Measurements from ENCODE around the gene SGTA. TPM values are rescaled to one million over a fixed set of nuclear protein-coding genes. Genes with fewer than 3 reads are reported as not detected.

Gene SGTA
- total and polyA plus RNA-seq, 2 of the 4 experiments (the other 2 are of a cell fraction) = 17.4 to 72.9 TPM

DNA sequence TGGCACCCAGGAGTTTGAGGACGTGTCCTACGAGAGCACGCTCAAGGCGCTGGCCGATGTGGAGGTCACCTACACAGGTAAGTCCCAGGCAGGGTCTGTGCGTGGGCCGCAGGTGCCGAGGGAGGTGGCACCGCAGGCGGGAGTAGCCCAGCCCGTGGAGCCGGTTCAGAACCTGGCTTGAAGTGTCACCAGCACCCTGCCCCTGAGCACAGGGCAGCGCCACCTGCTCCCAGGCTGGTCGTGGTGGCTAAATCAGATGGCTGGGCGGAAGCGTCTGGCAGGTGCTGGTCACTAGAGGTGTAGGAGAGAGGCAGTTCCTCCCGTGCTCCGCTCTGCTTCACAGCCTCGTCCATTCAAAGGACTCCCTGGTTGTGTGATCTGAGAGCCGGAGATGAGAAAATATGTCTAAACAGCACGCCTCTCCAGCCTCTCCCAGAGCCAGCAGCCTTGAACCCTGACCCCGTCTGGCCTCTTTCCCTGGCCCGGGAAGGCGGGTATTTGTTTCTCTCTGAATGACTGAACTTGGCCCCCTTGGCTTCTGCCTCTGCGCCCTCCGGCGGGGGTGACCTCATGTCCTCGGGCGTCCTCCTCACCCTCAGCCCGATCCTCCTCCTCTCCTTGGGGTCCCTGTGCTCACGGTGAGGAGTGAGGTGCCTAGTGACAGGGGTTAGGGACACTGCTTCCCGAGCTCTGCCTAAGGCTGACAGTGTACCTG is 7.6 kb upstream of the SGTA start:
- Histone ChIP-seq H3K27me3 (ENCODE audit: control insufficient read depth, insufficient read depth, low read length) (no peaks in the 10 kb centered on the region), H3K56ac (ENCODE audit: extremely low read depth, insufficient read depth, low read length) (no peak overlapping the region), H3K4me2 (ENCODE audit: low read depth, low read length) (no peak overlapping the region), H4K20me1 (ENCODE audit: insufficient read depth, low read length) (peaks cover 6% of the 10 kb centered on the region), H2AK5ac (ENCODE audit: low read depth, low read length) (no peak overlapping the region), H3K9ac (ENCODE audit: low read depth, low read length) (no peak overlapping the region), H2BK20ac (ENCODE audit: low read depth, low read length) (no peak overlapping the region), H3K9me3 (ENCODE audit: control insufficient read depth, insufficient read depth, low read length) (no peaks in the 10 kb centered on the region), H2BK5ac (ENCODE audit: low read depth, low read length, poor library complexity, severe bottlenecking) (no peak overlapping the region), H3K4ac (ENCODE audit: low read depth, low read length) (no peak overlapping the region), H3K36me3 (ENCODE audit: control insufficient read depth, insufficient read depth, low read length) (peaks cover 30% of the 10 kb centered on the region), H2AK9ac (replicated peaks; ENCODE audit: low read depth, low read length, poor library complexity) (no peak overlapping the region), H4K8ac (ENCODE audit: low read depth in 2 of 2, low read length in 2 of 2) (no peak overlapping the region), H3K4me3 (ENCODE audit: insufficient read depth, low read depth, low read length) (no peak overlapping the region), H2BK15ac (ENCODE audit: low read depth, low read length) (no peak overlapping the region), H3K18ac (ENCODE audit: low read depth, low read length) (no peak overlapping the region), H4K5ac (ENCODE audit: low read depth, low read length) (no peak overlapping the region), H2AFZ (replicated peaks; ENCODE audit: low read length, poor library complexity) (no peak overlapping the region), H3K14ac (replicated peaks; ENCODE audit: low read depth, low read length) (no peak overlapping the region), H3K9me1 (ENCODE audit: insufficient read depth, low read length) (no peaks in the 10 kb centered on the region; the same call in 1 of the 2 replicates), H3K4me1 (ENCODE audit: control insufficient read depth, insufficient read depth, low read length) (no peaks in the 10 kb centered on the region), H3K27ac (ENCODE audit: insufficient read depth, low read length) (no peak overlapping the region), H4K91ac (ENCODE audit: insufficient read depth, low read depth, low read length) (no peak overlapping the region), H3K23ac (ENCODE audit: low read depth, low read length) (no peak overlapping the region), H2BK120ac (ENCODE audit: low read depth, low read length) (no peak overlapping the region), H3K79me1 (ENCODE audit: low read depth in 1 of 2, low read length in 2 of 2) (peaks cover 16 to 52% of the 10 kb centered on the region in 2 experiments)
- ATAC-seq (ENCODE audit: low read depth) (no peak), DNase-seq (no peak)
- intact Hi-C loops (cut with micrococcal nuclease) (no loop called here), in situ Hi-C loops (cut with MboI; ENCODE audit: low sequenced_read_pairs) (no loop called here), dilution Hi-C loops (cut with HindIII; ENCODE audit: low sequenced_read_pairs, unreplicated experiment) (no loop called here)
- ChIA-PET CTCF (no interaction called here), POLR2A (ENCODE audit: unreplicated experiment) (no interaction called here)
- no TSS peak for BruUV-seq (replicated peaks)
- 97% methylated on average over 12 of the region's 32 CpGs; no CpG with 5 or more reads in 1 of the 2 experiments for WGBS, 2 experiments (ENCODE audit: extremely low coverage in 2 of 2, insufficient read length in 1 of 2)
- TF ChIP-seq MXI1 (IDR thresholded peaks at IDR 0.05; ENCODE audit: borderline replicate concordance, low read depth, low read length) (no peak), RFX5 (IDR thresholded peaks at IDR 0.05; ENCODE audit: low read depth, low read length) (no peak), MAFK (IDR thresholded peaks at IDR 0.05; ENCODE audit: low read depth, low read length) (no peak), BHLHE40 (IDR thresholded peaks at IDR 0.05; ENCODE audit: low read depth, low read length) (no peak), MAZ (IDR thresholded peaks at IDR 0.05; ENCODE audit: borderline replicate concordance, low read depth, low read length) (no peak), SMC3 (IDR thresholded peaks at IDR 0.05; ENCODE audit: low read depth, low read length) (no peak), RCOR1 (IDR thresholded peaks at IDR 0.05; ENCODE audit: insufficient replicate concordance, low read length) (no peak), CEBPB (IDR thresholded peaks at IDR 0.05; ENCODE audit: low read depth, low read length) (no peak), RAD21 (IDR thresholded peaks at IDR 0.05; ENCODE audit: low read length) (no peak), CHD1 (IDR thresholded peaks at IDR 0.05; ENCODE audit: low read depth, low read length) (no peak), NFE2L2 (IDR thresholded peaks at IDR 0.05; ENCODE audit: low read depth, low read length) (no peak), POLR2A (IDR thresholded peaks at IDR 0.05; ENCODE audit: low read depth, low read length) (no peak), FOS (IDR thresholded peaks at IDR 0.05; ENCODE audit: low read depth, low read length) (no peak)
- TF ChIP-seq, protein P1, sequence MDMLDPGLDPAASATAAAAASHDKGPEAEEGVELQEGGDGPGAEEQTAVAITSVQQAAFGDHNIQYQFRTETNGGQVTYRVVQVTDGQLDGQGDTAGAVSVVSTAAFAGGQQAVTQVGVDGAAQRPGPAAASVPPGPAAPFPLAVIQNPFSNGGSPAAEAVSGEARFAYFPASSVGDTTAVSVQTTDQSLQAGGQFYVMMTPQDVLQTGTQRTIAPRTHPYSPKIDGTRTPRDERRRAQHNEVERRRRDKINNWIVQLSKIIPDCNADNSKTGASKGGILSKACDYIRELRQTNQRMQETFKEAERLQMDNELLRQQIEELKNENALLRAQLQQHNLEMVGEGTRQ (IDR thresholded peaks at IDR 0.05; ENCODE audit: low read depth, low read length) = no peak
- TF ChIP-seq, protein P2, sequence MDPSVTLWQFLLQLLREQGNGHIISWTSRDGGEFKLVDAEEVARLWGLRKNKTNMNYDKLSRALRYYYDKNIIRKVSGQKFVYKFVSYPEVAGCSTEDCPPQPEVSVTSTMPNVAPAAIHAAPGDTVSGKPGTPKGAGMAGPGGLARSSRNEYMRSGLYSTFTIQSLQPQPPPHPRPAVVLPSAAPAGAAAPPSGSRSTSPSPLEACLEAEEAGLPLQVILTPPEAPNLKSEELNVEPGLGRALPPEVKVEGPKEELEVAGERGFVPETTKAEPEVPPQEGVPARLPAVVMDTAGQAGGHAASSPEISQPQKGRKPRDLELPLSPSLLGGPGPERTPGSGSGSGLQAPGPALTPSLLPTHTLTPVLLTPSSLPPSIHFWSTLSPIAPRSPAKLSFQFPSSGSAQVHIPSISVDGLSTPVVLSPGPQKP (IDR thresholded peaks at IDR 0.05; ENCODE audit: borderline replicate concordance, low read depth, low read length) = no peak
- TF ChIP-seq, protein P3, sequence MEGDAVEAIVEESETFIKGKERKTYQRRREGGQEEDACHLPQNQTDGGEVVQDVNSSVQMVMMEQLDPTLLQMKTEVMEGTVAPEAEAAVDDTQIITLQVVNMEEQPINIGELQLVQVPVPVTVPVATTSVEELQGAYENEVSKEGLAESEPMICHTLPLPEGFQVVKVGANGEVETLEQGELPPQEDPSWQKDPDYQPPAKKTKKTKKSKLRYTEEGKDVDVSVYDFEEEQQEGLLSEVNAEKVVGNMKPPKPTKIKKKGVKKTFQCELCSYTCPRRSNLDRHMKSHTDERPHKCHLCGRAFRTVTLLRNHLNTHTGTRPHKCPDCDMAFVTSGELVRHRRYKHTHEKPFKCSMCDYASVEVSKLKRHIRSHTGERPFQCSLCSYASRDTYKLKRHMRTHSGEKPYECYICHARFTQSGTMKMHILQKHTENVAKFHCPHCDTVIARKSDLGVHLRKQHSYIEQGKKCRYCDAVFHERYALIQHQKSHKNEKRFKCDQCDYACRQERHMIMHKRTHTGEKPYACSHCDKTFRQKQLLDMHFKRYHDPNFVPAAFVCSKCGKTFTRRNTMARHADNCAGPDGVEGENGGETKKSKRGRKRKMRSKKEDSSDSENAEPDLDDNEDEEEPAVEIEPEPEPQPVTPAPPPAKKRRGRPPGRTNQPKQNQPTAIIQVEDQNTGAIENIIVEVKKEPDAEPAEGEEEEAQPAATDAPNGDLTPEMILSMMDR (conservative IDR thresholded peaks at IDR 0.05; ENCODE audit: low read depth, low read length) = no peak

Data from IMR-90 (cell line).